ENCODE measurements around the gene MAPKBP1. TPM values are rescaled to one million over a fixed set of nuclear protein-coding genes. Genes with fewer than 3 reads are reported as not detected.

Gene MAPKBP1
- total and polyA plus RNA-seq, 8 donors, result 8.8 to 41.5 (median 16.8) TPM

GRCh38 chr15:41843571-41843970, 69.3 kb downstream of the MAPKBP1 start:
- no peak for DNase-seq
- H3K27me3 ChIP-seq, result no peaks in the 10 kb centered on the region
- no peak overlapping the region for H3K27ac ChIP-seq
- H3K9me3 ChIP-seq, result no peaks in the 10 kb centered on the region
- intact Hi-C loops (cut with DNase I; ENCODE audit: low total_unique reads), result no loop called here
- WGBS, 5 donors, result 79 to 100% (median 85%) methylated on average over 4 to 10 of the region's 10 CpGs
- H3K36me3 ChIP-seq, result peaks cover 58 to 86% (median 85%) of the 10 kb centered on the region in 4 donors
- TF ChIP-seq POLR2A (IDR thresholded peaks at IDR 0.05) (no peak), POLR2AphosphoS5 (IDR thresholded peaks at IDR 0.05) (no peak), EP300 (IDR thresholded peaks at IDR 0.05) (no peak)
- TF ChIP-seq, protein P1, sequence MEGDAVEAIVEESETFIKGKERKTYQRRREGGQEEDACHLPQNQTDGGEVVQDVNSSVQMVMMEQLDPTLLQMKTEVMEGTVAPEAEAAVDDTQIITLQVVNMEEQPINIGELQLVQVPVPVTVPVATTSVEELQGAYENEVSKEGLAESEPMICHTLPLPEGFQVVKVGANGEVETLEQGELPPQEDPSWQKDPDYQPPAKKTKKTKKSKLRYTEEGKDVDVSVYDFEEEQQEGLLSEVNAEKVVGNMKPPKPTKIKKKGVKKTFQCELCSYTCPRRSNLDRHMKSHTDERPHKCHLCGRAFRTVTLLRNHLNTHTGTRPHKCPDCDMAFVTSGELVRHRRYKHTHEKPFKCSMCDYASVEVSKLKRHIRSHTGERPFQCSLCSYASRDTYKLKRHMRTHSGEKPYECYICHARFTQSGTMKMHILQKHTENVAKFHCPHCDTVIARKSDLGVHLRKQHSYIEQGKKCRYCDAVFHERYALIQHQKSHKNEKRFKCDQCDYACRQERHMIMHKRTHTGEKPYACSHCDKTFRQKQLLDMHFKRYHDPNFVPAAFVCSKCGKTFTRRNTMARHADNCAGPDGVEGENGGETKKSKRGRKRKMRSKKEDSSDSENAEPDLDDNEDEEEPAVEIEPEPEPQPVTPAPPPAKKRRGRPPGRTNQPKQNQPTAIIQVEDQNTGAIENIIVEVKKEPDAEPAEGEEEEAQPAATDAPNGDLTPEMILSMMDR (IDR thresholded peaks at IDR 0.05), result no peak
- no peak overlapping the region for H3K4me3 ChIP-seq
- H3K4me1 ChIP-seq, result peaks cover 0 to 8% (median 6%) of the 10 kb centered on the region in 4 donors

- no peak for DNase-seq
- Histone ChIP-seq H3K27ac (no peak overlapping the region), H3K36me3 (peaks cover 59 to 93% (median 92%) of the 10 kb centered on the region in 4 donors), H3K27me3 (no peaks in the 10 kb centered on the region), H3K4me3 (no peak overlapping the region), H3K4me1 (peaks cover 0 to 6% (median 5%) of the 10 kb centered on the region in 4 donors), H3K9me3 (no peaks in the 10 kb centered on the region)
- TF ChIP-seq POLR2AphosphoS5 (IDR thresholded peaks at IDR 0.05), result no peak
- TF ChIP-seq, protein P1 (IDR thresholded peaks at IDR 0.05), result no peak
- 81 to 96% (median 88%) methylated on average over 7 to 12 of the region's 12 CpGs for WGBS, 5 donors
- intact Hi-C loops (cut with DNase I; ENCODE audit: low total_unique reads), result no loop called here
Measured at GRCh38 chr15:41844814-41845213, 70.5 kb downstream of the MAPKBP1 start.

- DNase-seq, result no peak
- peaks cover 0 to 9% (median 5%) of the 10 kb centered on the region in 4 donors for H3K4me1 ChIP-seq
- intact Hi-C loops (cut with DNase I; ENCODE audit: low total_unique reads), result no loop called here
- H3K27ac ChIP-seq, result no peak overlapping the region
- no peak for TF ChIP-seq POLR2AphosphoS5 (IDR thresholded peaks at IDR 0.05)
- TF ChIP-seq, protein P1 (IDR thresholded peaks at IDR 0.05), result no peak
- TF ChIP-seq EP300 (IDR thresholded peaks at IDR 0.05), result no peak
- no peak for TF ChIP-seq POLR2A (IDR thresholded peaks at IDR 0.05)
- peaks cover 46 to 71% (median 69%) of the 10 kb centered on the region in 4 donors for H3K36me3 ChIP-seq
- H3K27me3 ChIP-seq, result peaks cover 0 to 7% (median 3%) of the 10 kb centered on the region in 3 donors
- no peak overlapping the region for H3K4me3 ChIP-seq
- 86 to 93% (median 90%) methylated on average over 9 to 14 of the region's 14 CpGs for WGBS, 5 donors
- H3K9me3 ChIP-seq, result no peaks in the 10 kb centered on the region
Measured at GRCh38 chr15:41847206-41847605, 72.9 kb downstream of the MAPKBP1 start.

DNA sequence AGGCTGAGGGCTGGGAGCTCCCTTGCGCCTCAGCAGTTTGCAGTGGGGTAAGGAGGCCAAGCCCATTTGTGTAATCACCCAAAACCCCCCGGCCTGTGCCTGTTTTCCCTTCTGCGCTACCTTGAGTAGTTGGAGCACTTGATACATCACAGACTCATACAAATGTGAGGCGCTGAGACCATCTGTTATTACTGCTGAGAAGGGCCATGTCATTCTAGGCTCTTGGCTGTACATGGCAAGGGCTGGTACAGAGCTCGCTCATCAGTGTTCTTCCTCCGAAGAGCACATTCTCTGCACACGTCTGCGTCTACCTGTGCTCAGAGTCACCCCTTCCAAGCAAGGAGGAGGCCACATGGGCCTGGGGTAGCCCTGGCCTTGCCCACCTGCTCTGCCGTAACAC, 73.7 kb downstream of the MAPKBP1 start:
- intact Hi-C loops (cut with DNase I; ENCODE audit: low total_unique reads), result no loop called here
- peaks cover 0 to 9% (median 5%) of the 10 kb centered on the region in 4 donors for H3K4me1 ChIP-seq
- DNase-seq, result no peak
- H3K27me3 ChIP-seq, result peaks cover 0 to 15% (median 3%) of the 10 kb centered on the region in 3 donors
- no peaks in the 10 kb centered on the region for H3K9me3 ChIP-seq
- 90 to 98% (median 96%) methylated on average over 9 of the region's 9 CpGs for WGBS, 5 donors
- TF ChIP-seq POLR2A (IDR thresholded peaks at IDR 0.05), result no peak
- TF ChIP-seq POLR2AphosphoS5 (IDR thresholded peaks at IDR 0.05), result no peak
- TF ChIP-seq, protein P1 (IDR thresholded peaks at IDR 0.05), result no peak
- TF ChIP-seq EP300 (IDR thresholded peaks at IDR 0.05), result no peak
- no peak overlapping the region for H3K27ac ChIP-seq
- no peak overlapping the region for H3K4me3 ChIP-seq
- peaks cover 43 to 63% (median 62%) of the 10 kb centered on the region in 4 donors for H3K36me3 ChIP-seq
